Measurements from ENCODE around the gene SPATA24.
A peak's percentile ranks its signal among the peaks of the same experiment; 100 is the strongest.

Gene SPATA24

DNA sequence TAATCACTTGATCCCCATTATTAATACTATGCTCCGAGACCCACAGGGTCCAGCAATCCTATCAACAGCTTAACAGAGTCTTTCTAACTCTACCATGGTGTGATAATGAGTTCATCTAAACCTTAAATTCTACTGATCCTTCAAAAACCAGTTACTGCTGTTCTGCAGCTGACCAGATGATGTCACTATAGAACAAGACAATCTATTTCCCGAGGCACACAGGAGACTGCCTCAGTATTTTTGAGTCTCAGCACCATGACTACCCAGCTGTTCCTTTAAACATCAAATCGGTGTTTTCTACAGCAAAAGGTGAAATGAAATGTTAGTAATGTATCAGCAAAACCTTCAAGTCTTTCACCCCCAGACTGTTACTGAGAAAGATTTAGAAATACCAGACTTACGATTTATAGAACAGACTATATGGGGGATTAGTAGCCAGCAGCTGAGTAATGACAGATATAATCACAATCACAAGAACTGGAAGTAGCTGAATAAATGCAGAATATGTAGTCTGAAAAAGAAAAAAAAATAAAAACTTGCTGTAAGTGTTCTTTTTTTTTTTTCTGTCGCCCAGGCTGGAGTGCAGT is 18.5 kb upstream of the SPATA24 start:
- H3K27me3 ChIP-seq (ENCODE audit: insufficient read depth, insufficient read length): no peaks in the 10 kb centered on the region
- no peaks in the 10 kb centered on the region for H3K4me1 ChIP-seq (ENCODE audit: insufficient read depth, insufficient read length)
- no peak overlapping the region for H3K4me3 ChIP-seq (ENCODE audit: insufficient read length, low read depth)
- peaks cover 47% of the 10 kb centered on the region for H3K36me3 ChIP-seq (ENCODE audit: insufficient read depth, insufficient read length, low read length)
- no peaks in the 10 kb centered on the region for H3K9me3 ChIP-seq (ENCODE audit: insufficient read depth, low read length)
- H3K9ac ChIP-seq (ENCODE audit: insufficient read length, low read depth): no peak overlapping the region
- TF ChIP-seq SUZ12 (IDR thresholded peaks at IDR 0.05; ENCODE audit: extremely low read depth, insufficient read depth, insufficient read length) (no peak), ZNF274 (IDR thresholded peaks at IDR 0.05; ENCODE audit: low read depth, low read length) (no peak), YY1 (IDR thresholded peaks at IDR 0.05; ENCODE audit: insufficient read depth, insufficient read length) (no peak)
- DNase-seq (ENCODE audit: low read depth, low spot score): peak; percentile 40

DNA sequence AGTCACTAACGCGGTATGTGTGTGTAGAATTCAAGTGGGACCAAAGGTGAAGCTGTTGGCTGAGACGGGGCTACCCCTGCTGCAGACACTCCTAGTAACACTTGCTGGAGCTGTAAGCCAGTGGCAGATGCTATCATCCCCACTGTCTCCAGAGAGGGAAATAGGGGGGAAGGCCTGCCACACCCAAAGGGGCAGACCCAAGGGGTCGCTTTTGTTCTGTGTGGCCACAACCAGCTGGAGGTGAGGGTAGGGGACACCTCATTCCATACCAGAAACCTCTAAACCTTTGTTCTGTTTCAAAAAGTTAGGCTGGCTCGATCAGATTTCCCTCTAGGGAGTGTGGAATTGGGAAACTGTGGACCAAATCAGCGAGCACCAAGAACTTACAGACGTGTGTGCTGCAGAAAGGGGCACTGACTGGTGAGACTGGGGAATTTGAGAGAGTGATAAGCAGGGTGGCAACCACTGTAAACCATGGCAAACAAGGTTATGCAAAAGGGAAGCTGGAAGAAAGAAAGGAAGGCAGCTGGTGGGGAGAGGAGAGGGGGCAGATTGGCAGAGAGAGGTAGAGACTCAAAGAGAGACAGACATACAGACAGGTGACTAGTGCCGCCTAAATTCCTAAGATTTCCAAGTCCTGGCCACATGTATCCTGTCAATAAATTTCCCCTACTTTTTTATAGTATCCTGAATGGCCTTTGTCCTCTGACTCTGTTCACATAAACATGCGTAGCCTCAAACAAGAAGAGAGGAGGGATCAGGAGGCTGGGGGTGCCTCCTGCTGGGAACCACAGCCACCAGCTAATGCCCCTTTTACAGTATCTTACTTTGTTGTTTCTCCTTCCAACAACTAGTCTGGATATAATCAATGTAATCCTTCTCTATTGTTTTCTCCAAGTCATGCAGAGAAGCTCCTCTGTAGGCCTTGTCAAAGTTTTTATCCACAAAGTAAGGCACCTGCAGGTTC is 15.6 kb upstream of the SPATA24 start:
- DNase-seq (ENCODE audit: low read depth, low spot score): no peak
- no peak overlapping the region for H3K9ac ChIP-seq (ENCODE audit: insufficient read length, low read depth)
- H3K9me3 ChIP-seq (ENCODE audit: insufficient read depth, low read length): no peaks in the 10 kb centered on the region
- no peaks in the 10 kb centered on the region for H3K27me3 ChIP-seq (ENCODE audit: insufficient read depth, insufficient read length)
- H3K4me3 ChIP-seq (ENCODE audit: insufficient read length, low read depth): no peak overlapping the region
- TF ChIP-seq ZNF274 (IDR thresholded peaks at IDR 0.05; ENCODE audit: low read depth, low read length) (no peak), SUZ12 (IDR thresholded peaks at IDR 0.05; ENCODE audit: extremely low read depth, insufficient read depth, insufficient read length) (no peak), YY1 (IDR thresholded peaks at IDR 0.05; ENCODE audit: insufficient read depth, insufficient read length) (no peak)
- no peaks in the 10 kb centered on the region for H3K4me1 ChIP-seq (ENCODE audit: insufficient read depth, insufficient read length)
- peaks cover 44% of the 10 kb centered on the region for H3K36me3 ChIP-seq (ENCODE audit: insufficient read depth, insufficient read length, low read length)

DNA sequence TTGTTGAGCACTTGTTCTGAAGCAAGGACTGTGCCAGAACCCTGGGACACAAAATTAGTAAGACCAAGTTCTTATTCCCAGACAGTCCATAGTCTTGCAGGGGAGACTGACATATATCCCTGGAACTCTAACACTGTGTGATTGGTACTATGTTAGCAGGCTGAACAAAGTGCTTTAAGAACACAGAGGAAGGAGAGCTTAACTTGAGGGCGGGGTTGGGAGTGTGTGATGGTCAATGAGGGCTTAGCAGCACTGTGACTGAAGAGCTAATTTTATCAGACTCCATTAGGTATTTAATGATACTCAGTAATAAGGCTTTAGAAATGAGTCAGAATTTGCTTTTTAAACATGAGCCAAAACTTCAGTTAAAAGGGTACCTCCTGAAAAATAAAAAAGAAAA is 14.9 kb upstream of the SPATA24 start:
- peaks cover 38% of the 10 kb centered on the region for H3K36me3 ChIP-seq (ENCODE audit: insufficient read depth, insufficient read length, low read length)
- H3K9ac ChIP-seq (ENCODE audit: insufficient read length, low read depth): peak overlapping the region; percentile 3
- no peak for TF ChIP-seq ZNF274 (IDR thresholded peaks at IDR 0.05; ENCODE audit: low read depth, low read length)
- TF ChIP-seq YY1 (IDR thresholded peaks at IDR 0.05; ENCODE audit: insufficient read depth, insufficient read length): no peak
- TF ChIP-seq SUZ12 (IDR thresholded peaks at IDR 0.05; ENCODE audit: extremely low read depth, insufficient read depth, insufficient read length): no peak
- H3K4me3 ChIP-seq (ENCODE audit: insufficient read length, low read depth): no peak overlapping the region
- no peaks in the 10 kb centered on the region for H3K4me1 ChIP-seq (ENCODE audit: insufficient read depth, insufficient read length)
- no peak for DNase-seq (ENCODE audit: low read depth, low spot score)
- H3K27me3 ChIP-seq (ENCODE audit: insufficient read depth, insufficient read length): no peaks in the 10 kb centered on the region
- no peaks in the 10 kb centered on the region for H3K9me3 ChIP-seq (ENCODE audit: insufficient read depth, low read length)

DNA sequence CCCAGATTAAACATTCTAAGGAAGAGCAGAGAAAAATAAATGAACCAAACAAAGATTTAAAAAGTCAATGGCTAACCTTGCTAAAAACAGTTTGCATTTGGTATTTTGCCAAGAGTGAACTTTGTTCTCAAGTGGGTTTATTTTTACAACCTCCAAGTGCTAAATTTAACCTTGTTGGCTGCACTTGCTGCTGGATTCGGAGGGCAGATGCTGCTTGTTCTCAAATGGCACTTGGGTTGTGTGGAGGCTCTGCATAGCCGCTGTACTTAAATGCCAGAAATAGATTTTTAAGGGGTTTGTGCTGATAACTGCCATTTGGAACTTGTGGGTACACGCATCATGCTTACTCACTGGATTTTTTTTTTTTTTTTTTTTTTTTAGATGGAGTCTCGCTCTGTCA is 13.3 kb upstream of the SPATA24 start:
- Histone ChIP-seq H3K36me3 (ENCODE audit: insufficient read depth, insufficient read length, low read length) (peaks cover 41% of the 10 kb centered on the region), H3K27me3 (ENCODE audit: insufficient read depth, insufficient read length) (no peaks in the 10 kb centered on the region), H3K4me1 (ENCODE audit: insufficient read depth, insufficient read length) (no peaks in the 10 kb centered on the region), H3K4me3 (ENCODE audit: insufficient read length, low read depth) (no peak overlapping the region), H3K9ac (ENCODE audit: insufficient read length, low read depth) (no peak overlapping the region), H3K9me3 (ENCODE audit: insufficient read depth, low read length) (no peaks in the 10 kb centered on the region)
- TF ChIP-seq SUZ12 (IDR thresholded peaks at IDR 0.05; ENCODE audit: extremely low read depth, insufficient read depth, insufficient read length) (no peak), ZNF274 (IDR thresholded peaks at IDR 0.05; ENCODE audit: low read depth, low read length) (no peak), YY1 (IDR thresholded peaks at IDR 0.05; ENCODE audit: insufficient read depth, insufficient read length) (no peak)
- no peak for DNase-seq (ENCODE audit: low read depth, low spot score)

DNA sequence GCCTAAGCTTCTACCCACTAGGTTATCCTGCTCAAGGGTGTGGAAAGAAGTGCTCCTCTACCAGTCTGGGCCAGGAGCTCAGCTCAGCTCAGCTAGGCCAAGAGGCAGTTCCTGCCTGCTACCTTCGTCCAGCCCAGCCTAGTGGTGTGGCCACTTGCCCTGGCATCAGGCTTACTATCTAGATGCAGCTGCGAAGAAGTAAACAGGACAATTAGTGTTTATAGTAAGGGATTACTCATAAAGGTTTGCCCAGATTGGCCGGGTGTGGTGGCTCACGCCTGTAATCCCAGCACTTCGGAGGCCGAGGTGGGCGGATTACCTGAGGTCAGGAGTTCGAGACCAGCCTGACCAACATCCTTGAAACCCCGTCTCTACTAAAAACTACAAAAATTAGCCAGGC is 12.8 kb upstream of the SPATA24 start:
- peaks cover 36% of the 10 kb centered on the region for H3K36me3 ChIP-seq (ENCODE audit: insufficient read depth, insufficient read length, low read length)
- H3K4me3 ChIP-seq (ENCODE audit: insufficient read length, low read depth): no peak overlapping the region
- no peak for DNase-seq (ENCODE audit: low read depth, low spot score)
- H3K27me3 ChIP-seq (ENCODE audit: insufficient read depth, insufficient read length): no peaks in the 10 kb centered on the region
- H3K9ac ChIP-seq (ENCODE audit: insufficient read length, low read depth): no peak overlapping the region
- no peaks in the 10 kb centered on the region for H3K4me1 ChIP-seq (ENCODE audit: insufficient read depth, insufficient read length)
- H3K9me3 ChIP-seq (ENCODE audit: insufficient read depth, low read length): no peaks in the 10 kb centered on the region
- TF ChIP-seq YY1 (IDR thresholded peaks at IDR 0.05; ENCODE audit: insufficient read depth, insufficient read length): no peak
- no peak for TF ChIP-seq SUZ12 (IDR thresholded peaks at IDR 0.05; ENCODE audit: extremely low read depth, insufficient read depth, insufficient read length)
- no peak for TF ChIP-seq ZNF274 (IDR thresholded peaks at IDR 0.05; ENCODE audit: low read depth, low read length)

DNA sequence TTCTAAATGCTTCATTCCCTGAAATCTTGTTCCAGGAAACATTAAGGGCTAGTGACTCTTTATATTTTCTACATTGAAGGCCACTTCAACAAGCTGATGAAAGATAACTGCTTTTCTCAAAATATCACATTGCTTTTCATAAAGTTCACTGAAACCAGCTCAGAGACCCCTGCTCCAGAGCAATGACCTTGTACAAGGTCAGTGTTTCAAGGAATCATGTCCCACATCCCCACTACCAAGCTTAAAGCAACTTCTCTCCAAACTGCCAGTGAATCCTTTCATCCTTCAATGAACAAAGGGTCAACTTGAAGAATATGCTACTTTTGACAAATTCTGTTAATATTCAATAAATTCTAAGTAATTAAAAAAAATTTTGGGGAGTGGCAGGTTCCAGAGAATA is 12.0 kb upstream of the SPATA24 start:
- H3K27me3 ChIP-seq (ENCODE audit: insufficient read depth, insufficient read length): no peaks in the 10 kb centered on the region
- no peaks in the 10 kb centered on the region for H3K9me3 ChIP-seq (ENCODE audit: insufficient read depth, low read length)
- no peak overlapping the region for H3K9ac ChIP-seq (ENCODE audit: insufficient read length, low read depth)
- H3K36me3 ChIP-seq (ENCODE audit: insufficient read depth, insufficient read length, low read length): peaks cover 34% of the 10 kb centered on the region
- no peaks in the 10 kb centered on the region for H3K4me1 ChIP-seq (ENCODE audit: insufficient read depth, insufficient read length)
- DNase-seq (ENCODE audit: low read depth, low spot score): no peak
- TF ChIP-seq ZNF274 (IDR thresholded peaks at IDR 0.05; ENCODE audit: low read depth, low read length) (no peak), YY1 (IDR thresholded peaks at IDR 0.05; ENCODE audit: insufficient read depth, insufficient read length) (no peak)
- no peak overlapping the region for H3K4me3 ChIP-seq (ENCODE audit: insufficient read length, low read depth)

DNA sequence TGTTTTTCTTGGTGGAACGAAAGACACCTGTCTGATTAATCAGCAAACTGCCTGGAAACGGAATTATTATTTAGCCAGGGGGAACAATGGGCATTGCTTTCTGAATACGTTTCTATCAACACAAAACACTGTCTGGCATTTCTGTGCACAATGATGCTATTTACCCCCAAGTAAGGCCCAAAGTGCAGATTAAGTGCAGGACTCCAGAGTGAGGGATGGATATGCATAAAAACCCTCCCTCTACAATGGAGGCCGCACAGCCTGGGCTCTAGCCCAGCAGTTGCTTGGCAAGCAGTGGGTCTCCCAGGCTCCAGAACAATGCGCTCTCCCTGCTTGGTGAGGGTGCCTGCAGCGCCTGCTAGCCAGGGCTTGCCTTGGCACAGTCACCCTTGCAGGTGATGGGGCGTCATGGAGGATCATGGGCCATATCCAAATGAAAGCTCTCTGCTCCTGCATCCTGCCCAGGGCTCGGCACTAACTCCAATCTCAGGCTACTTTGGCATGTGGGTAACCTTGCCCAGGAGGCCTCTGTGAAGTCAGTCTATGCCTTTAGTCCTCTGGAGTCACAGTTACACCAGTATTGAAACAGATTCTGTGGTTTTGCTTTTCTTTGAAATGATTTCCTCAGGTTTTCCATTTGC is 11.5 kb upstream of the SPATA24 start:
- Histone ChIP-seq H3K4me1 (ENCODE audit: insufficient read depth, insufficient read length) (no peaks in the 10 kb centered on the region), H3K36me3 (ENCODE audit: insufficient read depth, insufficient read length, low read length) (peaks cover 32% of the 10 kb centered on the region), H3K4me3 (ENCODE audit: insufficient read length, low read depth) (no peak overlapping the region), H3K9me3 (ENCODE audit: insufficient read depth, low read length) (no peaks in the 10 kb centered on the region), H3K27me3 (ENCODE audit: insufficient read depth, insufficient read length) (no peaks in the 10 kb centered on the region), H3K9ac (ENCODE audit: insufficient read length, low read depth) (no peak overlapping the region)
- no peak for DNase-seq (ENCODE audit: low read depth, low spot score)
- no peak for TF ChIP-seq ZNF274 (IDR thresholded peaks at IDR 0.05; ENCODE audit: low read depth, low read length)
- no peak for TF ChIP-seq YY1 (IDR thresholded peaks at IDR 0.05; ENCODE audit: insufficient read depth, insufficient read length)
- TF ChIP-seq SUZ12 (IDR thresholded peaks at IDR 0.05; ENCODE audit: extremely low read depth, insufficient read depth, insufficient read length): no peak

All from NT2/D1 (cell line).